H1 (cell line): ENCODE measurements around the gene RNF31. TPM values are rescaled to one million over a fixed set of nuclear protein-coding genes. Genes with fewer than 3 reads are reported as not detected.

ENCODE experiments used
- ATF2 ChIP-seq: IDR thresholded peaks from 2 replicates; pipeline ENCODE4 v1.6.1; 2012; ENCODE audit warnings: low read length, inconsistent platforms
- CHD2 ChIP-seq: IDR thresholded peaks from 2 replicates; pipeline ENCODE4 v1.6.1; 2012; ENCODE audit warnings: low read length, improper control_type of control experiment
- polyA plus RNA-seq, 7 experiments: library from polyadenylated mRNA; depleted of rRNA in 3 of 7; stranded (reverse) in 5 of 7; unstranded in 2 of 7; fragments of >200 nt in 5 of 7; fragments of 200-250 nt in 2 of 7; gene quantifications; 1 replicate in 5 of 7; 2 replicates in 1 of 7; 4 replicates in 1 of 7; pipeline versions ENCODE4 v1.2.1 to v1.2.3, GENCODE V29; 2011 to 2013; ENCODE audit warnings: missing spikeins in 2 of 7, mixed read lengths in 2 of 7
- total RNA-seq: library from RNA; stranded (reverse); fragmentation: NEBNext Ultra II Directional; extraction: Animal tissue kit (Norgen Biotek cat#: 25700); gene quantifications from 2 replicates; pipeline ENCODE4 v1.2.1, GENCODE V29; 2021

The RNF31 gene
- total and polyA plus RNA-seq, 2 of the 8 experiments (the other 6 are each of a cell fraction or from before 2014, with no cell fraction given) = 17.5 to 72.0 TPM

DNA sequence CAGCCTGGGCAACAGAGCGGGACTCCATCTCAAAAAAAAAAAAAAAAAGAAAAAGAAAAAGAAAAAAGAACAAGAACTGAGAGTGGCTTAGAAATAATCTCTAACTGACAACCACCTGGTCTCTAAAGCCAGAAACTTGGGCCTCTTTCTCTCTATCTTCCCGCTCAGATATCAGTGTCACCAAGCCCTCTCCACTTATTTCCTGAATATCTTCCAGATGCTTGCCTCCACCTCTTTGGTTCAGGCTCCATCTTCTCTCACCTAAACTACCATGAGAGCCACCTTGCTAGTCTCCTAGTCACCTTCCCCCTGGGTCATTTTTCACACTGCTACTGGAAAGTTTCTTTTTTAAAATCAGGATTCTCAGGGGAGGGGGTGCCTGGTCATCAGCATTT is 49.8 kb downstream of the RNF31 start (continued):
- TF ChIP-seq ATF2 = no peak
- TF ChIP-seq CHD2 = no peak
